Adrenal gland (tissue), 12 donors: ENCODE measurements around the gene MGMT. TPM values are rescaled to one million over a fixed set of nuclear protein-coding genes. Genes with fewer than 3 reads are reported as not detected.

Source experiments
- DNase-seq, 7 donors: peaks; one replicate each; pipeline ENCODE4 v3.0.0-alpha.2; 2019 to 2020
- H3K27ac ChIP-seq, 5 donors: fragments of 200-600 bp; sonication (generic) in 4 of 5; 1 replicate in 3 of 5; 2 replicates in 2 of 5; pipeline versions ENCODE4 v1.5.1 to v1.8.0; 2016 to 2020; ENCODE audit warnings: mild to moderate bottlenecking in 1 of 5
- H3K27me3 ChIP-seq: fragments of 200-600 bp; 2 replicates; pipeline ENCODE4 v1.8.0; 2021
- H3K36me3 ChIP-seq, 2 donors: fragments of 200-600 bp; replicated peaks in 1 of 2; 1 replicate in 1 of 2; 2 replicates in 1 of 2; pipeline versions ENCODE4 v1.5.1 to v1.8.0; 2018 to 2022
- H3K4me1 ChIP-seq, 2 donors: fragments of 200-600 bp; replicated peaks in 1 of 2; 1 replicate in 1 of 2; 2 replicates in 1 of 2; pipeline versions ENCODE4 v1.5.1 to v1.8.0; 2018 to 2021
- H3K4me3 ChIP-seq, 4 donors: fragments of 200-600 bp; sonication (generic) in 3 of 4; one replicate each; pipeline ENCODE4 v1.5.1; 2016 to 2018
- H3K9me3 ChIP-seq, 3 donors: fragments of 200-600 bp; sonication (generic) in 1 of 3; replicated peaks in 1 of 3; 1 replicate in 2 of 3; 2 replicates in 1 of 3; pipeline versions ENCODE4 v1.5.1 to v1.8.0; 2016 to 2021
- CTCF ChIP-seq, 6 experiments: fragments of 450-650 bp in 4 of 6; fragments of 200-600 bp in 2 of 6; sonication (generic) in 1 of 6; IDR thresholded peaks; 1 replicate in 5 of 6; 2 replicates in 1 of 6; pipeline versions ENCODE4 v1.5.1 to v1.8.0; 2016 to 2021; ENCODE audit warnings: antibody characterized with exemption in 6 of 6, mild to moderate bottlenecking in 2 of 6, moderate library complexity in 1 of 6
- POLR2A ChIP-seq, 2 donors: fragments of 450-650 bp; IDR thresholded peaks; one replicate each; pipeline ENCODE4 v1.6.1; 2017; ENCODE audit warnings: antibody characterized with exemption in 2 of 2, mild to moderate bottlenecking in 2 of 2, moderate library complexity in 1 of 2
- WGBS, 4 donors: extraction: QIAGEN DNeasy Blood & Tissue Kit in 2 of 4; methylation state at CpG; one replicate each; pipeline versions ENCODE4 v1.1.5 to v1.1.7; 2013 to 2017; 5-methylcytosine and 5-hydroxymethylcytosine counted together
- intact Hi-C, 2 donors: fragments of 100-400 bp; cut with DNase I; formaldehyde crosslinking; loops; one replicate each; pipeline versions ENCODE4 v1.14.1 to v1.15.0; 2022 to 2023
- polyA plus RNA-seq, 3 donors: library from polyadenylated mRNA; stranded (reverse); fragments of 200-250 nt in 2 of 3; fragments of 350-450 nt in 1 of 3; fragmentation: Illumina TruSeq in 1 of 3; extraction: RNeasy Lipid Tissue Mini Kit (QIAGEN cat#74804) in 1 of 3; gene quantifications; one replicate each; pipeline ENCODE4 v1.2.3, GENCODE V29; 2013 to 2014
- total RNA-seq, 9 donors: library from RNA; depleted of rRNA in 4 of 9; stranded (reverse); fragments of >200 nt in 4 of 9; fragments of 120-200 nt in 1 of 9; fragmentation: NEBNext Ultra II Directional in 1 of 9; extraction: Animal tissue kit (Norgen Biotek cat#: 25700) in 1 of 9; gene quantifications; one replicate each; pipeline versions ENCODE4 v1.1.0 to v1.2.4, GENCODE V29; 2013 to 2023
- donor health status: healthy with polysubstance abuse.
- donor health status: Bipolar disorder and iron deficiency.
- donor health status: DM: yes; HTN: yes; CAD: no.
- donor health status: DM: no; HTN: no; CAD: no.
- donor health status: DM: no; HTN: no; CAD: no.
- donor health status: DM: yes; HTN: yes; CAD: no.

The MGMT gene
- total and polyA plus RNA-seq, 12 donors: 3.8 to 35.8 (median 21.2) TPM

- Histone ChIP-seq H3K4me1 (no peaks in the 10 kb centered on the region), H3K36me3 (no peaks in the 10 kb centered on the region), H3K4me3 (no peak overlapping the region), H3K27ac (no peak overlapping the region), H3K27me3 (no peaks in the 10 kb centered on the region), H3K9me3 (no peaks in the 10 kb centered on the region)
- intact Hi-C loops: no loop called here
- no peak for DNase-seq
- WGBS, 4 donors: 85 to 90% (median 88%) methylated on average over 8 of the region's 8 CpGs
- TF ChIP-seq POLR2A (IDR thresholded peaks at IDR 0.05) (no peak), CTCF (IDR thresholded peaks at IDR 0.05) (no peak)
Measured at GRCh38 chr10:129690248-129691070, 223.4 kb downstream of the MGMT start.

DNA sequence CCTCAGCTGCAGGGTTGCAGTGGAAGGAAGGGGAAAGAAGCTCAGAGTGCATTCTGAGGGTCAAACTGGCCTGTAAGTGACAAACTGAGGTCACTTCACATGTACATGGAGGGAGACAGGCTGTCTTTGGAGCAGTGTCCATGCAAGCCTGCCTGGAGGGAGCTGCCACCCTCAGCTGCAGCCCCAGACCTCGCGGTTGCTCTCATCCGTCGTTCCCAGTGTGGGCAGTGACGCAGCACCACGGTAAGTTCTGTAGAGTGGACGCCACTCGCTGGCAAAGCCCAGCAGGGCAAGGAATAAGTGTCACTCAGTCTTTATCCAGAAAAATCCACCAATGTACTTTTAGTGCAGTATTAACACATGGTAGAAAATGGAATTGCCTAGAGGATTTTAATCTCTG lies 225.7 kb downstream of the MGMT start:
- no peaks in the 10 kb centered on the region for H3K4me1 ChIP-seq
- H3K4me3 ChIP-seq: no peak overlapping the region
- H3K9me3 ChIP-seq: no peaks in the 10 kb centered on the region
- 94 to 100% (median 96%) methylated on average over 2 to 8 of the region's 8 CpGs for WGBS, 4 donors
- TF ChIP-seq CTCF (IDR thresholded peaks at IDR 0.05): no peak
- TF ChIP-seq POLR2A (IDR thresholded peaks at IDR 0.05): no peak
- DNase-seq: no peak
- H3K27ac ChIP-seq: no peak overlapping the region
- intact Hi-C loops: no loop called here
- H3K36me3 ChIP-seq: no peaks in the 10 kb centered on the region
- no peaks in the 10 kb centered on the region for H3K27me3 ChIP-seq

DNA sequence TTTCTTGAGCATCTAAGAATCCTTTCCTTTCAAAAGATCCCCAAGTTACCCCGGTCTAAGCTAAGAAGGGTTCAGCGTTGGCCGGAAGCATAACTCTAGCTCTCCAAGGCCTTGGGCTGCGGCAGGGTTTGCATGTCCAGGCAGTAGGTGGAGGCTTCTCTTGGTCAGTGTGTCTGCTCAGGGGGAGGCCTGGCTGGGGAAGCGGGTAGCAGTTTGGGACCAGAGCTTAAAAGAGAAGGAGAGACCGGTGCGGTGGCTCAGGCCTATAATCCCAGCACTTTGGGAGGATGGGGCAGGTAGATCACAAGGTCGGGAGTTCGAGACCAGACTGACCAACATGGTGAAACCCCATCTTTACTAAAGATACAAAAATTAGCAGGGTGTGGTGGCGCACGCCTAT lies 226.3 kb downstream of the MGMT start:
- no peaks in the 10 kb centered on the region for H3K27me3 ChIP-seq
- 94 to 98% (median 97%) methylated on average over 11 of the region's 11 CpGs for WGBS, 4 donors
- intact Hi-C loops: no loop called here
- H3K9me3 ChIP-seq: no peaks in the 10 kb centered on the region
- H3K36me3 ChIP-seq: no peaks in the 10 kb centered on the region
- H3K27ac ChIP-seq: no peak overlapping the region
- no peak for TF ChIP-seq POLR2A (IDR thresholded peaks at IDR 0.05)
- no peak for TF ChIP-seq CTCF (IDR thresholded peaks at IDR 0.05)
- DNase-seq: no peak
- H3K4me1 ChIP-seq: no peaks in the 10 kb centered on the region
- H3K4me3 ChIP-seq: no peak overlapping the region

DNA sequence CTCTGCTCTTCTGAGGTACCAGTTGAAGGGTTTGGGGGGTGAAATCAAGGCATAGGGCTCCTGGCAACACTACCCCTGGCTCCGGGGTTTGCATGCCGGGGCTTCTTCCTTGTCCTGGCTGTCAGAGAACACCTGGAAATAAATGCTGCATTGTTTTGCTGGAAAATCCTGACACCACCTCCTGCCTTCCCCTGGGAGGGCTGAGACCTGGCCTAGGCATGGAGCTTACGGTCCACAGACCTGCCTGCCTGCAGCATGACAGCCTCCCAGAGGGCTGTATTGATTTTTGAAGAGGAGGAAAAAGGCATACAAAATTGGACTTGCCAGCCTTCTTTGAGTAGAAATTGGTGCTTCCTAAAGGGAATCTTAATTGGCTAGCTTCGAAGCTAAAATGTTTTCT lies 227.1 kb downstream of the MGMT start:
- TF ChIP-seq POLR2A (IDR thresholded peaks at IDR 0.05): no peak
- TF ChIP-seq CTCF (IDR thresholded peaks at IDR 0.05): no peak
- H3K4me1 ChIP-seq: no peaks in the 10 kb centered on the region
- H3K36me3 ChIP-seq: no peaks in the 10 kb centered on the region
- no peak for DNase-seq
- WGBS, 4 donors: 70 to 87% (median 78%) methylated on average over 2 to 4 of the region's 4 CpGs
- H3K9me3 ChIP-seq: no peaks in the 10 kb centered on the region
- H3K4me3 ChIP-seq: no peak overlapping the region
- H3K27ac ChIP-seq: no peak overlapping the region
- intact Hi-C loops: no loop called here
- H3K27me3 ChIP-seq: no peaks in the 10 kb centered on the region
